K562 treated with DMSO at 1 percent for 48 hours (cell line): ENCODE results near the gene KIRREL3. TPM values are rescaled to one million over a fixed set of nuclear protein-coding genes. Genes with fewer than 3 reads are reported as not detected.

ENCODE experiments used
- total RNA-seq: library from RNA; unstranded; fragments of 300-600 nt; gene quantifications from 2 replicates; pipeline ENCODE4 v1.2.3, GENCODE V29; 2022; ENCODE audit warnings: low replicate concordance; ENCODE audit errors: extremely low read depth

The KIRREL3 gene
- total RNA-seq, result not detected in 2 replicates

DNA sequence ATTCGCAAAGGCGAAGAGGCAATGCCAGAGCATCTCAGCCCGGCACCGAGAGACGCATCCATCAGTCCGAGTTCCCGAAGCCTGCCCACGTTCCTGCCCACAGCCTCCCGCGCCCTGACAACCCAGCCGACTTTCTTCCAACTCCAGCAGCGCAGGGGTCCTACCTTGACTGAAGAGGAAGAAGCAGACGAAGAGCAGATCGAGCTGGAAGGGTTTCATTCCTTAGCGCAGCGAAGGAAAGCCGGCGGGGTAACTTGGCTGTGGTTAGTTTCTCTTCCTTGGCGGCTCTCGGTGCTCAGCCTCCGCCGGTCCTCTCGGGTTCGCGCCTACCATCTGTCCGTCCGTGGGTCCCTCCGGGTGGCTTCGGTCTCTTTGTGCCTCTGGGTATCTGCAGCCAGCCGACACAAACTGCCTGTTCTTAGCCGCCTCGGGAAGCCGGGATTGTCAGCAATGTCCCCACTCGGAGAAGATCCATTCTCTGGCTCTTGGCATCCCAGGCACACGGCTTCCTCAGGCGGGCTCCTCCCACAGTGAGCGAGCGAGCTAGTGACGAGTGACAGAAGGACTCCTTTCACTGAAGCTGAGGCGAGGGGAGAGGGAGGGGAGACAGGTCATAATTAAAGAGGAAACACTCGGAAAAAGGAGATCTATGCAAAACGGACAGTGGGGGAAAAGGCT, at the start of gene KIRREL3:
Gene KIRREL3, minus strand, starts transcription at position 480 of the 678 bp plus-strand sequence.

